CD4-positive, alpha-beta T cell (primary cell): Measurements from ENCODE around the gene APOA4. TPM values are rescaled to one million over a fixed set of nuclear protein-coding genes. Genes with fewer than 3 reads are reported as not detected.

Experiments
- ATAC-seq: fragments of 200-7000 bp; cut with Tn5 transposase; one replicate; pipeline ENCODE4 v1.10.0; 2022; ENCODE audit warnings: mild to moderate bottlenecking; ENCODE audit not compliant: poor library complexity
- CTCF ChIA-PET: fragments of 350-600 bp; sonication (Branson Sonifier 250); formaldehyde crosslinking; loops from one replicate; lab custom pipeline; 2021; ENCODE audit warnings: antibody characterized with exemption, inconsistent platforms; lab: Charles Lee
- POLR2A ChIA-PET: fragments of 350-600 bp; sonication (Branson Sonifier 250); formaldehyde crosslinking; loops from one replicate; lab custom pipeline; 2021; ENCODE audit warnings: antibody characterized with exemption, inconsistent platforms; lab: Charles Lee
- DNase-seq, 14 experiments: peaks; one replicate each; pipeline ENCODE4 v3.0.0-alpha.2; 2013 to 2020; ENCODE audit warnings: mixed read lengths in 2 of 14
- H3K27ac ChIP-seq, 2 donors: one replicate each; pipeline versions ENCODE4 v1.5.1 to v1.7.0; 2013; ENCODE audit warnings: low read length in 2 of 2, low read depth in 1 of 2, mild to moderate bottlenecking in 1 of 2
- H3K27me3 ChIP-seq, 2 experiments: 1 replicate in 1 of 2; 2 replicates in 1 of 2; pipeline versions ENCODE4 v1.6.1 to v1.7.0; 2013; ENCODE audit warnings: low read length in 2 of 2, control low read depth in 1 of 2, mild to moderate bottlenecking in 1 of 2, moderate library complexity in 1 of 2; ENCODE audit not compliant: insufficient read depth in 2 of 2, control insufficient read depth in 1 of 2
- H3K36me3 ChIP-seq: one replicate; pipeline ENCODE4 v1.6.1; 2013; ENCODE audit warnings: low read length, control low read depth; ENCODE audit not compliant: insufficient read depth
- H3K4me1 ChIP-seq: one replicate; pipeline ENCODE4 v1.6.1; 2013; ENCODE audit warnings: low read length, control low read depth; ENCODE audit not compliant: insufficient read depth
- H3K4me3 ChIP-seq: one replicate; pipeline ENCODE4 v1.5.1; 2013; ENCODE audit warnings: mild to moderate bottlenecking, low read length, moderate library complexity
- H3K9me3 ChIP-seq, 2 experiments: 1 replicate in 1 of 2; 2 replicates in 1 of 2; pipeline versions ENCODE4 v1.6.1 to v1.7.0; 2013; ENCODE audit warnings: low read length in 2 of 2, mild to moderate bottlenecking in 2 of 2, control low read depth in 1 of 2, moderate library complexity in 1 of 2; ENCODE audit not compliant: control insufficient read depth in 1 of 2, insufficient read depth in 1 of 2
- H3K27ac Mint-ChIP-seq: one replicate; pipeline ENCODE4 v1.8.0; 2020; ENCODE audit warnings: mixed read lengths
- H3K27me3 Mint-ChIP-seq: one replicate; pipeline ENCODE4 v1.8.0; 2021; ENCODE audit warnings: mixed read lengths
- H3K36me3 Mint-ChIP-seq: one replicate; pipeline ENCODE4 v1.8.0; 2021; ENCODE audit warnings: low read depth, mixed read lengths
- H3K4me1 Mint-ChIP-seq: one replicate; pipeline ENCODE4 v1.8.0; 2021; ENCODE audit warnings: low read depth, mixed read lengths
- H3K4me3 Mint-ChIP-seq: one replicate; pipeline ENCODE4 v1.8.0; 2020; ENCODE audit warnings: mild to moderate bottlenecking, mixed read lengths
- H3K9me3 Mint-ChIP-seq: one replicate; pipeline ENCODE4 v1.8.0; 2020; ENCODE audit warnings: mixed read lengths
- CTCF ChIP-seq: fragments of 200-600 bp; IDR thresholded peaks from one replicate; pipeline ENCODE4 v1.8.0; 2022; ENCODE audit warnings: antibody characterized with exemption, mild to moderate bottlenecking
- intact Hi-C, 2 experiments: fragments of 100-400 bp; cut with DNase I in 1 of 2; cut with micrococcal nuclease in 1 of 2; formaldehyde crosslinking; loops; one replicate each; pipeline versions ENCODE4 v1.15.1 to v1.9.0; 2023 to 2025; cut with DNase I, micrococcal nuclease
- total RNA-seq, 174 experiments: library from RNA in 2 of 174; stranded (reverse) in 2 of 174; gene quantifications; one replicate each; pipeline ENCODE4 v1.2.3 and lab custom pipeline; 2021 to 2026

Gene APOA4
- total RNA-seq, 2 experiments from 2014 or later = not detected

- no peaks in the 10 kb centered on the region for H3K27me3 Mint-ChIP-seq
- no peak for DNase-seq
- no peak overlapping the region for H3K27ac ChIP-seq
- TF ChIP-seq CTCF = no peak
- intact Hi-C loops = loop anchor here in 1 of 2 experiments (10.0 kb wide), 1 partner anchor 67 kb away; no protein-coding TSS in a partner anchor
- ChIA-PET CTCF (interaction anchor here (1.0 kb wide), 1 partner anchor 249 kb away, joined by 3 read pairs; no protein-coding TSS in a partner anchor), POLR2A (no interaction called here)
- H3K9me3 ChIP-seq = no peaks in the 10 kb centered on the region
- ATAC-seq = no peak
- no peak overlapping the region for H3K4me3 ChIP-seq
- H3K36me3 Mint-ChIP-seq = peaks cover 55% of the 10 kb centered on the region
- peak overlapping the region; percentile 5 for H3K27ac Mint-ChIP-seq
- H3K9me3 Mint-ChIP-seq = no peaks in the 10 kb centered on the region
- H3K4me3 Mint-ChIP-seq = no peak overlapping the region
- peaks cover 45% of the 10 kb centered on the region for H3K4me1 ChIP-seq
- peaks cover 46% of the 10 kb centered on the region for H3K4me1 Mint-ChIP-seq
- peaks cover 52% of the 10 kb centered on the region for H3K36me3 ChIP-seq
- H3K27me3 ChIP-seq = no peaks in the 10 kb centered on the region
These were observed 34.2 kb upstream of the APOA4 start for GRCh38 chr11:116857316-116857715.

GRCh38 chr11:116856423-116856822 is 33.3 kb upstream of the APOA4 start:
- Histone ChIP-seq H3K9me3 (no peaks in the 10 kb centered on the region), H3K4me3 (no peak overlapping the region), H3K36me3 (peaks cover 43% of the 10 kb centered on the region), H3K27ac (peak overlapping the region in 1 of 2 donors; percentile 5), H3K4me1 (peaks cover 54% of the 10 kb centered on the region), H3K27me3 (no peaks in the 10 kb centered on the region)
- peak overlapping the region; percentile 82 for H3K27ac Mint-ChIP-seq
- intact Hi-C loops = loop anchor here in 1 of 2 experiments (10.0 kb wide), 1 partner anchor 68 kb away; no protein-coding TSS in a partner anchor
- H3K4me1 Mint-ChIP-seq = peaks cover 55% of the 10 kb centered on the region
- H3K36me3 Mint-ChIP-seq = peaks cover 46% of the 10 kb centered on the region
- DNase-seq = no peak
- ATAC-seq = no peak
- H3K4me3 Mint-ChIP-seq = peak overlapping the region; percentile 26
- ChIA-PET POLR2A (no interaction called here), CTCF (interaction anchor here (0.8 kb wide), 1 partner anchor 20 kb away, joined by 4 read pairs; no protein-coding TSS in a partner anchor)
- TF ChIP-seq CTCF = no peak
- no peaks in the 10 kb centered on the region for H3K9me3 Mint-ChIP-seq
- no peaks in the 10 kb centered on the region for H3K27me3 Mint-ChIP-seq

- Histone ChIP-seq H3K4me3 (no peak overlapping the region), H3K27ac (peak overlapping the region in 1 of 2 donors; percentile 62), H3K27me3 (no peaks in the 10 kb centered on the region), H3K4me1 (peaks cover 64% of the 10 kb centered on the region), H3K9me3 (no peaks in the 10 kb centered on the region), H3K36me3 (peaks cover 33% of the 10 kb centered on the region)
- POLR2A ChIA-PET = interaction anchor here (0.7 to 7.0 kb wide), 5 partner anchors 19 to 305 kb away, joined by 3 to 76 read pairs (median 3); partner anchors contain the start of genes APOA1, PAFAH1B2 and ZPR1
- Mint-ChIP-seq H3K4me1 (peaks cover 64% of the 10 kb centered on the region), H3K9me3 (no peaks in the 10 kb centered on the region), H3K27me3 (no peaks in the 10 kb centered on the region), H3K4me3 (peak overlapping the region; percentile 27), H3K27ac (peak overlapping the region; percentile 82), H3K36me3 (peaks cover 36% of the 10 kb centered on the region)
- DNase-seq (peak in 3 of 14 experiments; percentile 17 to 47 (median 18)), ATAC-seq (no peak)
- CTCF ChIA-PET = interaction anchor here (0.8 kb wide), 1 partner anchor 19 kb away, joined by 4 read pairs; no protein-coding TSS in a partner anchor
- no peak for TF ChIP-seq CTCF
- intact Hi-C loops = loop anchor here in 1 of 2 experiments (10.0 kb wide), 1 partner anchor 69 kb away; no protein-coding TSS in a partner anchor
These were observed 32.3 kb upstream of the APOA4 start for GRCh38 chr11:116855413-116855812.
